ENCODE data around the gene IFNL4. TPM values are rescaled to one million over a fixed set of nuclear protein-coding genes. Genes with fewer than 3 reads are reported as not detected.
"Not testable (repeated sequence)": the region's sequence is repeated elsewhere in the genome, so short reads cannot be mapped to it uniquely, and the experiment has no call there.

The IFNL4 gene
- total RNA-seq, 2 experiments from 2014 or later = not detected

GRCh38 chr19:39230096-39230764 lies 18.4 kb downstream of the IFNL4 start:
- CTCF ChIA-PET = interaction anchor here (2.0 kb wide), 1 partner anchor 98 kb away, joined by 5 read pairs; no protein-coding TSS in a partner anchor
- Mint-ChIP-seq H3K4me3 (no peak overlapping the region), H3K27me3 (peaks cover 14% of the 10 kb centered on the region), H3K4me1 (no peaks in the 10 kb centered on the region), H3K36me3 (no peaks in the 10 kb centered on the region), H3K9me3 (ENCODE audit: low read depth) (no peaks in the 10 kb centered on the region), H3K27ac (no peak overlapping the region)
- ATAC-seq (no peak), DNase-seq (no peak)

GRCh38 chr19:39224910-39225309 lies 23.7 kb downstream of the IFNL4 start:
- peaks cover 31% of the 10 kb centered on the region for H3K27me3 Mint-ChIP-seq
- H3K36me3 Mint-ChIP-seq = no peaks in the 10 kb centered on the region
- H3K9me3 Mint-ChIP-seq (ENCODE audit: low read depth) = no peaks in the 10 kb centered on the region
- H3K27ac Mint-ChIP-seq = no peak overlapping the region
- no peak for ATAC-seq
- H3K4me3 Mint-ChIP-seq = no peak overlapping the region
- no peak for DNase-seq
- CTCF ChIA-PET = interaction anchor here (1.2 kb wide), 1 partner anchor 103 kb away, joined by 3 read pairs; no protein-coding TSS in a partner anchor
- H3K4me1 Mint-ChIP-seq = no peaks in the 10 kb centered on the region

GRCh38 chr19:39223703-39224279 lies 24.9 kb downstream of the IFNL4 start:
- H3K36me3 Mint-ChIP-seq = no peaks in the 10 kb centered on the region
- no peaks in the 10 kb centered on the region for H3K9me3 Mint-ChIP-seq (ENCODE audit: low read depth)
- CTCF ChIA-PET = interaction anchor here (0.7 to 0.9 kb wide), 2 partner anchors 38 to 731 kb away, joined by 3 to 4 read pairs; no protein-coding TSS in a partner anchor
- H3K27ac Mint-ChIP-seq = no peak overlapping the region
- no peaks in the 10 kb centered on the region for H3K4me1 Mint-ChIP-seq
- no peak overlapping the region for H3K4me3 Mint-ChIP-seq
- peaks cover 35% of the 10 kb centered on the region for H3K27me3 Mint-ChIP-seq
- DNase-seq = peak; percentile 58
- ATAC-seq = peak; percentile 36

GRCh38 chr19:39219108-39219507 lies 29.5 kb downstream of the IFNL4 start:
- H3K4me1 Mint-ChIP-seq; H3K27ac Mint-ChIP-seq; H3K4me3 Mint-ChIP-seq; H3K36me3 Mint-ChIP-seq; ATAC-seq; H3K9me3 Mint-ChIP-seq (ENCODE audit: low read depth); DNase-seq: not testable (repeated sequence)
- CTCF ChIA-PET = interaction anchor here (1.1 to 1.9 kb wide), 3 partner anchors 104 to 115 kb away, joined by 3 to 7 read pairs (median 4); no protein-coding TSS in a partner anchor
- peaks cover 23% of the 10 kb centered on the region for H3K27me3 Mint-ChIP-seq

- Mint-ChIP-seq H3K27ac (no peak overlapping the region), H3K36me3 (no peaks in the 10 kb centered on the region), H3K4me1 (peaks cover 2% of the 10 kb centered on the region), H3K9me3 (ENCODE audit: low read depth) (no peaks in the 10 kb centered on the region), H3K27me3 (peaks cover 21% of the 10 kb centered on the region), H3K4me3 (no peak overlapping the region)
- ATAC-seq (no peak), DNase-seq (no peak)
- CTCF ChIA-PET = interaction anchor here (1.1 to 1.9 kb wide), 3 partner anchors 105 to 116 kb away, joined by 3 to 7 read pairs (median 4); no protein-coding TSS in a partner anchor
Observed at GRCh38 chr19:39218230-39219007, 30.2 kb downstream of the IFNL4 start.

GRCh38 chr19:39217094-39217493 lies 31.6 kb downstream of the IFNL4 start:
- Mint-ChIP-seq H3K9me3 (ENCODE audit: low read depth) (no peaks in the 10 kb centered on the region), H3K27me3 (peaks cover 19% of the 10 kb centered on the region), H3K27ac (no peak overlapping the region), H3K36me3 (no peaks in the 10 kb centered on the region), H3K4me1 (peaks cover 2% of the 10 kb centered on the region), H3K4me3 (no peak overlapping the region)
- CTCF ChIA-PET = interaction anchor here (0.6 to 1.9 kb wide), 4 partner anchors 11 to 130 kb away, joined by 3 to 7 read pairs (median 4); no protein-coding TSS in a partner anchor
- ATAC-seq (no peak), DNase-seq (no peak)

- not testable (repeated sequence) for ATAC-seq; H3K4me3 Mint-ChIP-seq; H3K36me3 Mint-ChIP-seq; H3K27ac Mint-ChIP-seq; H3K9me3 Mint-ChIP-seq (ENCODE audit: low read depth); H3K4me1 Mint-ChIP-seq; DNase-seq
- peaks cover 15% of the 10 kb centered on the region for H3K27me3 Mint-ChIP-seq
- CTCF ChIA-PET = interaction anchor here (4.8 kb wide), 1 partner anchor 112 kb away, joined by 40 read pairs; no protein-coding TSS in a partner anchor
Observed at GRCh38 chr19:39215323-39215722, 33.3 kb downstream of the IFNL4 start.

- ATAC-seq = peak; percentile 92
- no peaks in the 10 kb centered on the region for H3K9me3 Mint-ChIP-seq (ENCODE audit: low read depth)
- H3K4me1 Mint-ChIP-seq = no peaks in the 10 kb centered on the region
- H3K27ac Mint-ChIP-seq = no peak overlapping the region
- H3K27me3 Mint-ChIP-seq = peaks cover 7% of the 10 kb centered on the region
- DNase-seq = peak; percentile 75
- no peak overlapping the region for H3K4me3 Mint-ChIP-seq
- CTCF ChIA-PET = interaction anchor here (0.7 to 4.8 kb wide), 7 partner anchors 19 to 294 kb away, joined by 3 to 40 read pairs (median 3); no protein-coding TSS in a partner anchor
- no peaks in the 10 kb centered on the region for H3K36me3 Mint-ChIP-seq
Observed at GRCh38 chr19:39212375-39212742, 36.3 kb downstream of the IFNL4 start.

GRCh38 chr19:39211731-39212374 lies 36.8 kb downstream of the IFNL4 start:
- no peaks in the 10 kb centered on the region for H3K36me3 Mint-ChIP-seq
- no peak overlapping the region for H3K4me3 Mint-ChIP-seq
- no peak for ATAC-seq
- H3K27me3 Mint-ChIP-seq = peaks cover 3% of the 10 kb centered on the region
- no peak for DNase-seq
- CTCF ChIA-PET = interaction anchor here (0.7 to 4.8 kb wide), 5 partner anchors 43 to 293 kb away, joined by 3 to 40 read pairs (median 5); no protein-coding TSS in a partner anchor
- no peak overlapping the region for H3K27ac Mint-ChIP-seq
- H3K9me3 Mint-ChIP-seq (ENCODE audit: low read depth) = no peaks in the 10 kb centered on the region
- H3K4me1 Mint-ChIP-seq = no peaks in the 10 kb centered on the region

- no peak for ATAC-seq
- no peaks in the 10 kb centered on the region for H3K4me1 Mint-ChIP-seq
- no peaks in the 10 kb centered on the region for H3K9me3 Mint-ChIP-seq (ENCODE audit: low read depth)
- no peaks in the 10 kb centered on the region for H3K36me3 Mint-ChIP-seq
- H3K27me3 Mint-ChIP-seq = peaks cover 18% of the 10 kb centered on the region
- CTCF ChIA-PET = no interaction called here
- no peak overlapping the region for H3K4me3 Mint-ChIP-seq
- no peak for DNase-seq
- H3K27ac Mint-ChIP-seq = no peak overlapping the region
Observed at GRCh38 chr19:39209196-39209595, 39.5 kb downstream of the IFNL4 start.

GRCh38 chr19:39208175-39208795 lies 40.4 kb downstream of the IFNL4 start:
- Mint-ChIP-seq H3K9me3 (ENCODE audit: low read depth) (no peaks in the 10 kb centered on the region), H3K4me3 (no peak overlapping the region), H3K27ac (no peak overlapping the region), H3K4me1 (no peaks in the 10 kb centered on the region), H3K27me3 (peaks cover 25% of the 10 kb centered on the region), H3K36me3 (no peaks in the 10 kb centered on the region)
- CTCF ChIA-PET = no interaction called here
- no peak for DNase-seq
- ATAC-seq = no peak

- Mint-ChIP-seq H3K27me3 (peaks cover 31% of the 10 kb centered on the region), H3K36me3 (no peaks in the 10 kb centered on the region), H3K4me3 (no peak overlapping the region), H3K9me3 (ENCODE audit: low read depth) (no peaks in the 10 kb centered on the region), H3K27ac (no peak overlapping the region), H3K4me1 (no peaks in the 10 kb centered on the region)
- CTCF ChIA-PET = interaction anchor here (1.5 kb wide), 1 partner anchor 85 kb away, joined by 4 read pairs; no protein-coding TSS in a partner anchor
- no peak for ATAC-seq
- DNase-seq = no peak
Observed at GRCh38 chr19:39207293-39207836, 41.3 kb downstream of the IFNL4 start.
